ENCODE data around the gene TSSC4. TPM values are rescaled to one million over a fixed set of nuclear protein-coding genes. Genes with fewer than 3 reads are reported as not detected.

The TSSC4 gene
- total RNA-seq, 2 experiments from 2014 or later = 40.4 to 50.9 TPM

- Histone ChIP-seq H3K9me2 (ENCODE audit: insufficient read depth, low read length) (no peaks in the 10 kb centered on the region), H4K20me1 (ENCODE audit: insufficient read depth, low read length) (peaks cover 46% of the 10 kb centered on the region), H3K27ac (ENCODE audit: low read depth, low read length, poor library complexity, severe bottlenecking) (peak overlapping the region; percentile 89), H3K36me3 (ENCODE audit: insufficient read depth, low read length) (peaks cover 39% of the 10 kb centered on the region), H3K79me2 (ENCODE audit: insufficient read depth, low read depth, low read length) (peaks cover 61% of the 10 kb centered on the region), H3K4me2 (ENCODE audit: low read length) (peak overlapping the region; percentile 90), H2AFZ (ENCODE audit: low read length) (no peak overlapping the region), H3K9me3 (ENCODE audit: low read length) (no peaks in the 10 kb centered on the region), H3K4me3 (ENCODE audit: low read depth, low read length, poor library complexity, severe bottlenecking) (peak overlapping the region; percentile 99), H3K4me1 (ENCODE audit: insufficient read depth, low read length, poor library complexity, severe bottlenecking) (peaks cover 53% of the 10 kb centered on the region)
- no peak for TF ChIP-seq EZH2phosphoT487 (IDR thresholded peaks at IDR 0.05; ENCODE audit: borderline replicate concordance, low read depth, low read length)
- no peak for TF ChIP-seq CTCF (conservative IDR thresholded peaks at IDR 0.05; ENCODE audit: low read length)
- POLR2A ChIA-PET = no interaction called here
- CTCF ChIA-PET (ENCODE audit: unreplicated experiment) = no interaction called here
- intact Hi-C loops (cut with micrococcal nuclease; ENCODE audit: unreplicated experiment) = loop anchor here (5.0 kb wide), 1 partner anchor 857 kb away; no protein-coding TSS in a partner anchor
- BruUV-seq (replicated peaks) = no TSS peak
- no peak for DNase-seq (ENCODE audit: low spot score)
Observed at GRCh38 chr11:2379466-2380174, 20.9 kb upstream of the TSSC4 start.

- Histone ChIP-seq H3K9me3 (ENCODE audit: low read length) (no peaks in the 10 kb centered on the region), H3K79me2 (ENCODE audit: insufficient read depth, low read depth, low read length) (peaks cover 65% of the 10 kb centered on the region), H4K20me1 (ENCODE audit: insufficient read depth, low read length) (peaks cover 48% of the 10 kb centered on the region), H3K4me1 (ENCODE audit: insufficient read depth, low read length, poor library complexity, severe bottlenecking) (peaks cover 58% of the 10 kb centered on the region), H3K4me2 (ENCODE audit: low read length) (peak overlapping the region; percentile 90), H2AFZ (ENCODE audit: low read length) (no peak overlapping the region), H3K4me3 (ENCODE audit: low read depth, low read length, poor library complexity, severe bottlenecking) (peak overlapping the region; percentile 99), H3K9me2 (ENCODE audit: insufficient read depth, low read length) (no peaks in the 10 kb centered on the region), H3K27ac (ENCODE audit: low read depth, low read length, poor library complexity, severe bottlenecking) (peak overlapping the region; percentile 89), H3K36me3 (ENCODE audit: insufficient read depth, low read length) (peaks cover 40% of the 10 kb centered on the region)
- no peak for TF ChIP-seq CTCF (conservative IDR thresholded peaks at IDR 0.05; ENCODE audit: low read length)
- TF ChIP-seq EZH2phosphoT487 (IDR thresholded peaks at IDR 0.05; ENCODE audit: borderline replicate concordance, low read depth, low read length) = no peak
- ChIA-PET POLR2A (no interaction called here), CTCF (ENCODE audit: unreplicated experiment) (no interaction called here)
- no peak for DNase-seq (ENCODE audit: low spot score)
- intact Hi-C loops (cut with micrococcal nuclease; ENCODE audit: unreplicated experiment) = loop anchor here (5.0 kb wide), 1 partner anchor 858 kb away; no protein-coding TSS in a partner anchor
- no TSS peak for BruUV-seq (replicated peaks)
Observed at GRCh38 chr11:2380396-2380795, 20.2 kb upstream of the TSSC4 start.

GRCh38 chr11:2380807-2381350, 19.7 kb upstream of the TSSC4 start:
- Histone ChIP-seq H3K27ac (ENCODE audit: low read depth, low read length, poor library complexity, severe bottlenecking) (peak overlapping the region; percentile 89), H4K20me1 (ENCODE audit: insufficient read depth, low read length) (peaks cover 48% of the 10 kb centered on the region)

More at GRCh38 chr11:2380807-2381350, 19.7 kb upstream of the TSSC4 start:
- no peaks in the 10 kb centered on the region for H3K9me3 ChIP-seq (ENCODE audit: low read length)
- H3K4me1 ChIP-seq (ENCODE audit: insufficient read depth, low read length, poor library complexity, severe bottlenecking) = peaks cover 61% of the 10 kb centered on the region
- H3K36me3 ChIP-seq (ENCODE audit: insufficient read depth, low read length) = peaks cover 45% of the 10 kb centered on the region
- intact Hi-C loops (cut with micrococcal nuclease; ENCODE audit: unreplicated experiment) = loop anchor here (5.0 kb wide), 1 partner anchor 859 kb away; no protein-coding TSS in a partner anchor
- BruUV-seq (replicated peaks) = no TSS peak
- CTCF ChIA-PET (ENCODE audit: unreplicated experiment) = no interaction called here
- no peak overlapping the region for H2AFZ ChIP-seq (ENCODE audit: low read length)
- POLR2A ChIA-PET = no interaction called here
- H3K4me2 ChIP-seq (ENCODE audit: low read length) = peak overlapping the region; percentile 90
- no peaks in the 10 kb centered on the region for H3K9me2 ChIP-seq (ENCODE audit: insufficient read depth, low read length)
- H3K4me3 ChIP-seq (ENCODE audit: low read depth, low read length, poor library complexity, severe bottlenecking) = peak overlapping the region; percentile 99
- DNase-seq (ENCODE audit: low spot score) = no peak
- peaks cover 69% of the 10 kb centered on the region for H3K79me2 ChIP-seq (ENCODE audit: insufficient read depth, low read depth, low read length)
- TF ChIP-seq CTCF (conservative IDR thresholded peaks at IDR 0.05; ENCODE audit: low read length) = no peak
- TF ChIP-seq EZH2phosphoT487 (IDR thresholded peaks at IDR 0.05; ENCODE audit: borderline replicate concordance, low read depth, low read length) = no peak

Measured in OCI-LY7 (cell line).